Head of caudate nucleus (tissue), 42 donors: Measurements from ENCODE around the gene PXDN.
"Not testable (repeated sequence)": the region's sequence is repeated elsewhere in the genome, so short reads cannot be mapped to it uniquely, and the experiment has no call there.

Source experiments
- DNase-seq, 42 donors: peaks; one replicate each; pipeline versions ENCODE4 v3.0.0 to v3.0.0-alpha.2; 2020 to 2021; ENCODE audit warnings: mixed read lengths in 7 of 42
- intact Hi-C: fragments of 100-400 bp; cut with DNase I; formaldehyde crosslinking; loops from one replicate; pipeline ENCODE4 v1.15.0; 2022

PXDN gene

GRCh38 chr2:1746174-1747064 lies 2.1 kb upstream of the PXDN start:
- DNase-seq, result peak in 8 of 42 donors; percentile 3 to 22 (median 11)
- intact Hi-C loops, result no loop called here

- DNase-seq, result peak in 10 of 42 donors; percentile 7 to 40 (median 18)
- intact Hi-C loops, result no loop called here
Measured at GRCh38 chr2:1745171-1746023, 1.1 kb upstream of the PXDN start.

GRCh38 chr2:1744151-1744445 lies 217 bp downstream of the PXDN start:
- peak in 6 of 42 donors; percentile 9 to 35 (median 18) for DNase-seq
- intact Hi-C loops, result no loop called here

GRCh38 chr2:1743396-1744150 lies 742 bp downstream of the PXDN start:
- intact Hi-C loops, result no loop called here

GRCh38 chr2:1742681-1743395 lies 1.5 kb downstream of the PXDN start:
- intact Hi-C loops, result no loop called here
- DNase-seq, result peak; percentile 33 to 86 (median 68)

More at GRCh38 chr2:1743396-1744150, 742 bp downstream of the PXDN start:
- peak in 14 of 42 donors; percentile 10 to 52 (median 33) for DNase-seq

GRCh38 chr2:1742301-1742680 lies 2.0 kb downstream of the PXDN start:
- intact Hi-C loops, result no loop called here
- DNase-seq, result peak in 3 of 42 donors; percentile 5 to 24 (median 10)

GRCh38 chr2:1741851-1742250 lies 2.5 kb downstream of the PXDN start:
- intact Hi-C loops, result no loop called here
- DNase-seq, result peak in 7 of 42 donors; percentile 0 to 37 (median 11)

GRCh38 chr2:1740716-1741589 lies 3.4 kb downstream of the PXDN start:
- intact Hi-C loops, result no loop called here

GRCh38 chr2:1739961-1740715 lies 4.2 kb downstream of the PXDN start:
- peak in 11 of 42 donors; percentile 5 to 32 (median 12) for DNase-seq
- intact Hi-C loops, result no loop called here

More at GRCh38 chr2:1740716-1741589, 3.4 kb downstream of the PXDN start:
- DNase-seq, result peak in 8 of 42 donors; percentile 8 to 42 (median 22)

GRCh38 chr2:1739322-1739957 lies 4.9 kb downstream of the PXDN start:
- peak in 5 of 42 donors; percentile 1 to 38 (median 20) for DNase-seq
- intact Hi-C loops, result no loop called here

GRCh38 chr2:1738646-1739302 lies 5.5 kb downstream of the PXDN start:
- intact Hi-C loops, result no loop called here
- DNase-seq, result peak in 9 of 42 donors; percentile 3 to 36 (median 12)

GRCh38 chr2:1738163-1738562 lies 6.2 kb downstream of the PXDN start:
- intact Hi-C loops, result no loop called here
- DNase-seq, result peak in 7 of 42 donors; percentile 1 to 33 (median 7)

GRCh38 chr2:1736997-1737480 lies 7.3 kb downstream of the PXDN start:
- intact Hi-C loops, result no loop called here
- DNase-seq, result peak in 6 of 42 donors; percentile 1 to 26 (median 14)

- intact Hi-C loops, result no loop called here
Measured at GRCh38 chr2:1736045-1736444, 8.3 kb downstream of the PXDN start.

GRCh38 chr2:1733298-1733697 lies 11.0 kb downstream of the PXDN start:
- intact Hi-C loops, result not testable (repeated sequence)
- DNase-seq, result peak in 10 of 42 donors; percentile 1 to 41 (median 8)

More at GRCh38 chr2:1736045-1736444, 8.3 kb downstream of the PXDN start:
- no peak for DNase-seq
